ENCODE measurements around the gene PDZD4.

DNA sequence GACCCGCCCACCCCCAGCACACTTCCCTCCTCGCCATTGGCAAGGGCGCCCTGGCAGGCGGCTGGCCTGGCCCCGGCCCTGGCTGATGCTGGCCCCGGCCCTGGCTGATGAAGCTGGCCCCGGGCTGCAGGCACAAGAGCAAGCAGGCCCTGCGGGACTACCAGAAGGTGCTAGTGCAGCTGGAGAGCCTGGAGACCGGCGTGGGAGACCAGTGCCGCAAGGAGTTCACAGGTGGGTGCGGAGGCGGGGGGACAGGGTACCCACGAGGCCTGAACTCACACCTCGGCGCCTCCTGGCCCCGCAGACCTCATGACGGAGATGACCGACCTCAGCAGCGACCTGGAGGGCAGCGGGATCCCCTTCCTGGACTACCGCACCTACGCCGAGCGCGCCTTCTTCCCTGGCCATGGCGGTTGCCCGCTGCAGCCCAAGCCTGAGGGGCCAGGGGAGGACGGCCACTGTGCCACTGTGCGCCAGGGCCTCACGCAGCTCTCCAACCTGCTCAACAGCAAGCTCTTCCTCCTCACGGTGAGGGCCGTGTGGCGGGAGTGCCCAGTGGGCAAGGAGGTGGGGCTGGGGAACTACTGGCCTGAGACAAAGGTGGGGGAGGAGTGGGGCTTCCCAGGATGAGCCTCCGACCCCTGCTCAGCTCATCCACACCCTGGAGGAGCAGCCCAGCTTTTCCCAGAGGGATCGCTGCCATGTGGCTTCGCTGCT lies 55.6 kb downstream of the PDZD4 start:
- TF ChIP-seq, protein P1, sequence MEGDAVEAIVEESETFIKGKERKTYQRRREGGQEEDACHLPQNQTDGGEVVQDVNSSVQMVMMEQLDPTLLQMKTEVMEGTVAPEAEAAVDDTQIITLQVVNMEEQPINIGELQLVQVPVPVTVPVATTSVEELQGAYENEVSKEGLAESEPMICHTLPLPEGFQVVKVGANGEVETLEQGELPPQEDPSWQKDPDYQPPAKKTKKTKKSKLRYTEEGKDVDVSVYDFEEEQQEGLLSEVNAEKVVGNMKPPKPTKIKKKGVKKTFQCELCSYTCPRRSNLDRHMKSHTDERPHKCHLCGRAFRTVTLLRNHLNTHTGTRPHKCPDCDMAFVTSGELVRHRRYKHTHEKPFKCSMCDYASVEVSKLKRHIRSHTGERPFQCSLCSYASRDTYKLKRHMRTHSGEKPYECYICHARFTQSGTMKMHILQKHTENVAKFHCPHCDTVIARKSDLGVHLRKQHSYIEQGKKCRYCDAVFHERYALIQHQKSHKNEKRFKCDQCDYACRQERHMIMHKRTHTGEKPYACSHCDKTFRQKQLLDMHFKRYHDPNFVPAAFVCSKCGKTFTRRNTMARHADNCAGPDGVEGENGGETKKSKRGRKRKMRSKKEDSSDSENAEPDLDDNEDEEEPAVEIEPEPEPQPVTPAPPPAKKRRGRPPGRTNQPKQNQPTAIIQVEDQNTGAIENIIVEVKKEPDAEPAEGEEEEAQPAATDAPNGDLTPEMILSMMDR (IDR thresholded peaks at IDR 0.05), result no peak
- no peak for TF ChIP-seq POLR2AphosphoS5 (IDR thresholded peaks at IDR 0.05)

Data from stomach (tissue), 4 donors.